NCI-H226 (cell line): ENCODE measurements around the gene UBE2G1.
A peak's percentile ranks its signal among the peaks of the same experiment; 100 is the strongest.
"Not testable (repeated sequence)": the region's sequence is repeated elsewhere in the genome, so short reads cannot be mapped to it uniquely, and the experiment has no call there.

Experiments
- DNase-seq: peaks from one replicate; pipeline ENCODE4 v3.0.0-alpha.2; 2015

The UBE2G1 gene

DNA sequence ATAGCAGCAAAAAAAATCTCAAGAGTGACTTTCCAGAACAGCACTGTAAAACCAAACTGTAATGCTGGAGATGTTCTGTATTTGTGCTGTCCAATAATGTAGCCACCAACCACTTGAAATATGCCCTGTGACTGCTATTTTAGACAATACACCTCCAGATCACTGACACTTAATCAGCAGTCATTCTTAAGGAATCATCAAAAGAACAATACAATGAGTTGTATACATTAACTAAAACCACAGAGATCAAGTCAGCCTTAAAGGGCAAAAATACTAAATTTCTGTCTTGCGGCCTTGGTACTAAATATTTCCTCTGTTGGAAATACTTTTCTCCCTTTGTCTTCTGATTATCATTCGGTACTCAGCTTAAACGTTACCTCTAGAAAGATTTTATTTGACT, 69.1 kb downstream of the UBE2G1 start:
- DNase-seq: no peak

DNA sequence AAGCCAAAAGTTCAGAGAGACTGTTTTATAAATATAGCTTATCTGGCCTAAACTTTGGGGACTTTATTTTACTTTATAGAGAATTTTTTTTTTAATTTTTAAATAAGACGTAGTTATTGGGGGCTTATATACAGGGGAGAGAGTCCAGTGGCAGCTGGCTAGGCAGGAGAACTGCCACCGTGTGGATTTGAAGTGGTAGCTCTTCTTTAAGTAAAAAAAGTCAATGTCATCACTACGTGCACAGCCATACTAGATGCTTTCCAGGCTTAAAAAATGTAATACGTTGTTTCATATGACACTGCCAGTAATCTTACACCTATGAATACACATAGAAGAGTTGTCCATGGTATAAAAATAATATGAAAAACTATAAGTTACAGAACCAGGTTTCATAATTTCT, 70.8 kb downstream of the UBE2G1 start:
- no peak for DNase-seq

DNA sequence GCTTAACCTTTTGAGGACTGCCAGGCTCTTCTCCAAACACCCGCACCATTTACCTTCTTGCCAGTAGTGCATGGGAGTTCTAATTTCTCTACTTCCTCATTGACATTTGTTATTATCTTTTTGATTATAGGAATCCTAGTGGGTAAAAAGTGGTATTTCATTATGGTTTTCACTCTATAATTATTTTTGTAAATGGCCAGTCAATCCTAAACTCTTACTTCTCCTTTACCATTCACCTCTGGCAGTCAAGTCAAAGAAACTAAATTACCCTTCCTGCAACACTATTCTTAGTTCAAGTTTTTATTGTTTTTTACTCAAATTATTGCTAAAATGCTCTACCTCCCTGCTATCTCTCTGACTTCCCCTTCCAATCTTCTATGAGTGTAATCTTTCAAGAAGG, 72.9 kb downstream of the UBE2G1 start:
- no peak for DNase-seq

DNA sequence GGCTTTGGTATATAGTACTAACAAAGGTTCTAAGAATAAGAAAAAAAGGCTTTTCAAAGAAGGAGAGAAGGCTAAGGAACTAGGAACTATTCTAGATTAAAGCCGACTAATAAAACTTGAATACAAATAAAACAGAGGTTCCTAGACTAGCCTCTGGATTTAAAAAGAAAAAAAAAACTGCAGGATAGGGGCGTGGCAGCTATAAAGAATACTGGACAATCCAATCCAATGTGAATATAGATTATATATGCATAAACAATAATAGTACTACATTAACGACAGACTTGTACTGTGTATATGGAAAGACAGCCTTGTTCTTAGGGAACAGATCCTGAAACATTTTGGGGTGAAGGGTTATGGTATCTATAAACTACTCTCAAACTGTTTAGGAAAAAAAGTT, 78.8 kb downstream of the UBE2G1 start:
- no peak for DNase-seq

DNA sequence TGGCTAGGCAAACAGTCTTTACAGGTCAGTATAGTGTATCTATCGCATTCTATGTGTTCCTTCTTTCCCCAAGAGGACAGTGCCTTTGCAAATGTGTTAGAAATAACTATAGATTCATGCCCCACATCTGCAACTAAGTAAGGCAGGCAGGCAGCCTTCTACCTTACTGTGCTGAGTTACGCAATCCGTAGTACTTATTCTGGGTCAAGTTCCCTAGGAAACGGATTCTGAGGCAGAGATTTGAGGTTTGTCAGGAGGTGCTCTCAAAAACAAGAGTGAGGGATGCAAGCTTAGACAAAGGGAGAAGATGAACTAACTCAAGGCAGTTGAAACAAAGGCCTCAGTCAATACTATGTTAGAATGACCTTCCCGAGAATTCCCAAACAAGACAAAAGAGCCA, 90.0 kb downstream of the UBE2G1 start:
- no peak for DNase-seq

DNA sequence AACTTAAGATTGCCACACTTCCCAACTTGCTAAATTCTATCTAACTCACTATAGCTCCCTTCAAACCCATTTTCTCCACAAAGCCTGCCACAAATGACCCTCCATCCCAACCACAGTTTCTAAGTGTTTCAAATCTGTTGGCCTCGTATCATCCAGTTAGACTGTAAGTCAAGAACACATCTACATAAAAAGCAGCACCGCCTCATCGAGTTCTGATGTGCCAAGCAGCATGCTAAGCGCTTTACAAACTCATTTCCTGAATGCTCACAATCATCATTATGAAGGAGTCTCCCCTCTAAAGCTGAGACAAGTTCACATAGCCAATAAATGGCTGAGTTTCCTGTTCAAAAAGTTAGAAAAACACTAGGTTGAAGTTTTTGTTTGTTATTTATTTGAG, 93.5 kb downstream of the UBE2G1 start:
- no peak for DNase-seq

DNA sequence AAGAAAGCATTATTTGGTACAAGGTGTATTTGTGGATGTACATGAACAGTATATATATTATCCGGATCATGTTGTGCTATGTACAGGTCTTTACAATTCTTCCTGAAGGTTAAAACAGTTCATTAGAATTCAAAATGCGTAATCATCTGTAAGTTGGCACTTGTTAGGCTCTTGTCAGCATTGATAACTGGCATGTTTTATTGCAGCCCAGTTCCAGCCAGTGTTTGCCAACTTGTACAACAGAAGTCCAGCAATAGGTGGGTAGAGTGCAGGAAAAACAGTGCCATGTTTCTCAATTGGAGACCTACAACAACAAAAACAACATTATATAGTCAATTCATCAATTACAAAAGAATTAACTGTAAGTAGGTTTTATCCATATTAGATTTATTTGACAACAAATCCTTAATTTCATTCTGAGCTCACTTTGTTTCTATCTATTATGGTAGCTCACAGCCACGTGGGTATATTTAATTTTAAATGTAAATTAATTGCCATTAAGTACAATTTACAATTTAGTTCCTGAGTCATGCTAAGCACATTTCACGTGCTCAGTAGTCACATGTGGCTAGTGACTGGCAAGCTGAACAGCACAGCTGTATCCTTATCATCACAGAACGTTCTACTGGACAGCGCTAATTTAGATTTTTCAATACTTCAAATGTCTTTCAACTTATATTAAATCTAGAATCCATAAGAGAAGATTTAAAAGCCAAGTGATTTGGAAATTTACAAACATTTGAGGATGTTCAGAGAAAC, 94.1 kb downstream of the UBE2G1 start:
- DNase-seq: no peak

DNA sequence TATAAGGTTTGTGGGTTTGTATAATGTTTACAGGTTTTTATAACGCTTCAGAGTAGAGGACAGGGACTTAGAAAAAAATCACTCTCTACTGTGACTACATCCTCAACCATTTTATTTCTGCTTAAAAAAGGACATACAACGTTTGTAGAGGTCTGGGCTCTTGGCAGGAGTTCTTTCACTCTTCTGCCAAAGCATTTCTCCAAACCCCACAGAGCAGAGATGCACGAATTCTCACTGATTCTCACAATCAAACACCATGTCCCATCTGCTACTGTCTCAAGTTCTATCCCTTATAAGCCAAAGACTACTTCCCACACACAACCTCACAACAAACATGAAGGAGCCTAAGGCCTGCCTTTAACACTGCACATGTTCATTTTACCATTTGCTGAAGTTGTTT, 95.7 kb downstream of the UBE2G1 start:
- no peak for DNase-seq

DNA sequence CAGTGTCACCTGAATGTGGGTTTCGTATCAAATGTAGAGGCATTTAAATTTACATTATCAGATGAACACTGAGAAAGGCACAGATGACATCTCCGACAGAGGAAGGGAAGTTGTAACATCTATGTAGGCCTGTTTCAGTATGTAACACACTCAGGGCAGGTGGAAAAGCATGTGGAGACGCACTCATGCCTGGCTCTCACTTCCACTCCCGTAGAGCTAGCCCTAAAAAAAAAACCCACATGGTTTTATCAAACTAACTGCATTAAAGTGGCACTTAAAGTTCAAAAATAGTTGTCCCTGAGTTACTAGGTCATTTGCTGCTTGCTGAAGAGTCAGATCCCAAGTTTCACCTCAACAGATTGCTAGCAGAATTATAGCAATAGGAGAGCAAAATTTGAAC, 96.6 kb downstream of the UBE2G1 start:
- DNase-seq: no peak

DNA sequence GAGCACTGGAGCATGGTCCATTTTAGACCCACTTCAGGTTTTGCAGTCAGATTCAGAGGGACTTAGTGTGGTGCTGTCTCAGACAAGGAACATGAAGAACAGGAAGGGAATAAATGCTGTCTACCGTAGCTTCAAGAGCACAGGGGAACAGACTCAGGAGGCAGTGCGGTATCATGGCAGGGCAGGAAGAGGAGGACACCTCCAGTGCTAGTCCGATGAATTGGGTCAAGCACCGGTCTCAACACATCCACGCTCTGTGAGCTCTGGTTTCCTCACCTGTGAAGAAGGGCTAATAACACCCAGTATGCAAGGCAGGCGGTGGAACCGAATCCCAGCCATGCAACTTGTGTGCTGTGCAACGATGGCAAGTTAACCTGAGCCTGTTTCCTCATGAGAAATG, 99.1 kb downstream of the UBE2G1 start:
- no peak for DNase-seq

DNA sequence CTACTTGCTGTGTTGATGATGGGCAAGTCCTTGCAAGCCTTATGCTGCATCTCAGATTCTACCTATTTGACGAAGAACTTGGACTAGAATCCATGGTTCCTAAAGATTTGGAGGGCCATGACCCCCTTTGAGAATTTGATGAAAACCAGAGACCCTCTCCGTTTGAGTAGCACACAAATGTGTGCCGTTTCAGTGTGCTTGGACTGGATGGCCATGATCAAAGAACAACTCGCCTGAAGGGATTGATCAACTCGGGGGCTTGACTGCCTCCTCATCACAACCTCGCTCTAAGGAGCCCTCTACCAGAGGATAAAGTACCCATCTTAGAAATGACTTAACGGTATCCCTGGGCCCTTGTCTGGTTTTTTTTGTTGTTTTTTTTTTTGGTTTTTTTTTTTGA, 99.9 kb downstream of the UBE2G1 start:
- DNase-seq: no peak

DNA sequence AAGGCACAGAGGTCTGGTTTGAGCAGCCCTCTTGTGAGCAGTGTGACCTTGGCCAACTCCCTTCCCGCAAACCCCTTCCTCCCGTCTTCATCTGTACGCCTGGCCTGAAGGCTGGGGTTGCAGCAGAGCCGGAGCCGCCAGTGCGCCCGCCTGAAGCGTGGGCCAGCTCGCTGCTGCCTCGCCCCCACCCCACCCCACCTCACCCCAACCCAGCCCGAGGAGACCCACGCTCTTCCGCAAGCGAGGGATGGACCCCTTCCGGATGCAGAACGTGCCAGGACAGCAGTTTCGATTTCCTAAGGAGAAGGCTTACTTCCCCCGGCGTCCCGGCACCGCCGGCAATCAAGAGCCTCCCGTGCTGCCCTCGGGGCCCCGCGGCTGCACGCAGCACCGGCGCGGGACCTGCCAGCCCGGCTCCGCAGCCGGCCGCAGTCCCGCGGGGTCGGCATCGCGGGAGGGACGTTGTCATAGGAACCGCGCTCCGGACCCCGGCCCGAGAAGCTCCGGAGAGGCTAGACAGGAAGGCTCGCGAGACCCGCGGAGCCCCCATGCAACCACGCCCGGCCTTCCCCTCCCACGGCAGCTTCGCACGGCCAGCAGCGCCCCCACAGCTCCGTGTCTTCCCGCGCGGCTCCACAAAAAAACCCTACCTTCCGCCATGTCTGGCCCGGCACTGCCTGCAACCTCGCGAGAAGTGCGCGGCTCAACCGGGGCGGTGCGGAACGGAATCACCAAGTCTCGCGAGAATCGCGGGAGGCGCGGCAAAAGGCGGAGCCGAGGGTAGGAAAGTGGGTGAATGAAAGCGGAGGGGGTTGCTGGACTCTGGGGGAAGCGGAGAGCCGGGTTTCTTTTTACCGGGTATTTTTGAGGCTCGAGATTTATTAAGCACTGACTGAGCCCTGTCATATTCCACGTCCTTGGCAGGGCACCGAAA, 102.9 kb downstream of the UBE2G1 start, which contains the start of gene ANKFY1:
TSS of gene ANKFY1 (minus strand) at position 698 of the 934 bp plus-strand sequence. CDS start at position 660, 38 bp downstream.
- DNase-seq: peak; percentile 89

DNA sequence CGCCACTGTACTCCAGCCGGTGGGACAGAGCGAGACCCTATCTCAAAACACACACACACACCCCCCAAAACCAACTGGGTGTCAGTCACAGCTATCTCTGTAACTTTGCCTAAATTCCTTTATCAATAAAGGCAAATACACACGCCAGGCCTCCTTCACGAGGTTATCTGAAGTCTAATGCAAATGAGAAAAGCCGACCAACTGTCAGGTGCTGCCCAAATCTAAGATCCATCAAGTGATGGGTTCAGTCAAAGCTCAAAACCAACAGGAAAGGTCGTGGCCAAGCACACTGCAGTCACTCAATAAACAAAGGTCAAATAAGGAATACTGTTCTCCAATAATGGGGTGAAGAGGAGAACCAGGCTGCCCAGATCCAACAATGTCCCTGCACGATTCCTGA, 103.8 kb downstream of the UBE2G1 start:
- DNase-seq: no peak

DNA sequence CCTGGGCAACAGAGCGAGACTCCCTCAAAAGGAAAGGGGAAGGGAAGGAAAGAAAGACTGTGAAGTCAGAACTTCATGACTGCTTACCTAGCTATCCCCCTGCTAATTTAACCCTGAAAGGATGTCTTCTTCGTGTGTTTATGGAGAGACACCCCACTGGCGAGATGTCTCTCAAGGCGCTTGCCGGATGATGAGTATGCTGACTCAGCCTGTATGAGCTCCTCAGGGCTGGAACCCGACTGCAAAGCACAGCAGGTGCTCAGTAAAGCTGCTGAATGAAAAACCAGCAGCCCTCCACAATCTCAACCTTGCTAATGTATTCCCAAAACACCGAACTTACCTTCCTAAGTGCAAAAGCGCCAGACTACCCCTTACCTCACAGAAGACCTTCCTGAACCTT, 105.0 kb downstream of the UBE2G1 start:
- DNase-seq: no peak

DNA sequence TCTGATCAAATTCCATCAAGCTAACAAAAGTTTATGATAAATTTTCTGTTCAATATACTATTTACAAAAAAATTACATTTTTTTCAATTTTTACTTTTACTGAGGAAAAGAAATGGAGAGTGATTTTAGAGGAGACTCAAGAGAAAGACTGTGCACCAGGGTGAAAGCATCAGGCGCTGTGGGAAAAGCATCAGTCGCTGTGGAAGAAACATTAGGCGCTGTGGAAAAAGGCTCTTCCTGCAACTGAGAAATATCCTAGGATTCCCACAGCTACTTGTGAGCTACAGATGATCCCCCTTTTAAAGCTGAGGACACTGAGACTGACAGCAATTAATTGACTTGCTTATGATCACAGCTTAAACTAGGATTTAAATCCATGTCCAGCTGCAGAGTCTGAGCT, 107.6 kb downstream of the UBE2G1 start:
- no peak for DNase-seq

DNA sequence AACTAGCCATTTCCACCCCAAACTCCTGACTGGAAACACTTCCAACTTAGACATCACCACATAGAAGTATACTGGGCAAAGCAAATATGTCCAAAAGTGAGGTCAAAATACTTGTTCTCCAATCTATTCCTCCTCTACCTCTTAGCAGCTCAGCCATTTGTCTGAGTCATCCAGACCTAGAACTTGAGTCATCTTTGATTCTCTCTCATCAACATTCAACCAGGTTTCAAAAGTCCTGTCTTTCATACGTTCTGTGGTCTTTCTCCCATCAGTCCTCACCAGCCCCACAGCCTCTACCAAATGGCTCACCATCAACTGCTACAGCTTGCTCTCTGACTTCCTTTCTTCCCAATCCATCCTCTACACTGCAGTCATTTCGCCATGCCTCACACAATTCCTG, 109.5 kb downstream of the UBE2G1 start:
- peak; percentile 19 for DNase-seq

DNA sequence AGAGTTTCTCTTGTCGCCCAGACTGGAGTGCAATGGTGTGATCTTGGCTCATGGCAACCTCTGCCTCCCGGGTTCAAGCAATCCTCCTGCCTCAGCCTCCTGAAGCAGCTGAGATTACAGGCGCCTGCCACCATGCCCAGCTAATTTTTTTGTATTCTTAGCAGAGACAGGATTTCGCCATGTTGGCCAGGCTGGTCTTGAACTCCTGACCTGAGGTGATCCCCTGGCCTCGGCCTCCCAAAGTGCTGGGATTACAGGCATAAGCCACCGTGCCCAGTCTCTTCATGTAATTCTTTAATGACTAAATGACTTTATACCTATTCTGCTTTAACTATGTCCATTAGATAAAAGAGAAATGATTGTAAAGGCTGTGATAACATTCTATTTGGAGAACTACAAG, 111.2 kb downstream of the UBE2G1 start:
- not testable (repeated sequence) for DNase-seq

DNA sequence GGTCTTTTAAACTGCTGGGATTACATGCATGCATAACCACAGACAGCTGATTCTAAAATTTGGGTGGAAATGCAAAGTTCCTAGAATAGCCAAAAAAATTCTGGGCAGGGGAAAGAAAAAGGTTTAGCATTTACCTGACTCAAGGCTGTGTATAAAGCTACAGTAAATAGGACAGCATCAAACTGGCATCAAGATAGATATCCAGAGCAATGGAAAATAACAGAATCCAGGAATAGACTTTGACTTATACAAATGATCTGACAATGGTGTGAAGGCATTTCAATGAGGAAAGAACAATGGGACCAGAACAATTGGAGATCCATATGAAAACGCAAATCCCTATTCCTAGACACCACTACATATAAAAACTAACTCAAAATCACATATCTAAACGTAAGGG, 115.6 kb downstream of the UBE2G1 start:
- no peak for DNase-seq

DNA sequence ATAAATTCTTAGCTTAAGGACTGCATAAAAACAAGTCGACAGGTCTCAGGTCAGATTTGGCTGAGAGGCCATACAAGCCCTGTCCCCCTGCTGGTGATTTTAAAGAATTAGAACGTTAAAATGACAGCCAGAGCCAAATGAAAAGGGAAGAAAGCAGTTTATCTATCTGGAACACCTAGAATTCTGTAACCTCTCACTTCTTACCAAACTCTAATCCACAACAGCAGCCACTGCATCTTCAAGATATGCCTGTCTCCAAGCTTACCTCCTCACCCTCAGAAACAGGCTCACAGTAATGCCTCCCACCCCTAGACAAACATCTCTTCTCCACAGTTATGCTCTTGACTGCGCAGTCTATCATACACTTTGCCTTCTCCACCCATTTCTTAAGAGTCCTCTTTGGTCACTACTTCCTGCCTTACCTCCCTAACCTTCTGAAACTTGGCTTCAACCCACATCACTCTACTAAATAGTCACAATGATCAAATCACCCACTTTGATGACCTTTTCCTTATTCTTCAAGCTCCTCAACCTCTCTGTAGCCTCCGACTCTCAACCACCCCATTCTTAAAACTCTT, 116.9 kb downstream of the UBE2G1 start:
- DNase-seq: no peak

DNA sequence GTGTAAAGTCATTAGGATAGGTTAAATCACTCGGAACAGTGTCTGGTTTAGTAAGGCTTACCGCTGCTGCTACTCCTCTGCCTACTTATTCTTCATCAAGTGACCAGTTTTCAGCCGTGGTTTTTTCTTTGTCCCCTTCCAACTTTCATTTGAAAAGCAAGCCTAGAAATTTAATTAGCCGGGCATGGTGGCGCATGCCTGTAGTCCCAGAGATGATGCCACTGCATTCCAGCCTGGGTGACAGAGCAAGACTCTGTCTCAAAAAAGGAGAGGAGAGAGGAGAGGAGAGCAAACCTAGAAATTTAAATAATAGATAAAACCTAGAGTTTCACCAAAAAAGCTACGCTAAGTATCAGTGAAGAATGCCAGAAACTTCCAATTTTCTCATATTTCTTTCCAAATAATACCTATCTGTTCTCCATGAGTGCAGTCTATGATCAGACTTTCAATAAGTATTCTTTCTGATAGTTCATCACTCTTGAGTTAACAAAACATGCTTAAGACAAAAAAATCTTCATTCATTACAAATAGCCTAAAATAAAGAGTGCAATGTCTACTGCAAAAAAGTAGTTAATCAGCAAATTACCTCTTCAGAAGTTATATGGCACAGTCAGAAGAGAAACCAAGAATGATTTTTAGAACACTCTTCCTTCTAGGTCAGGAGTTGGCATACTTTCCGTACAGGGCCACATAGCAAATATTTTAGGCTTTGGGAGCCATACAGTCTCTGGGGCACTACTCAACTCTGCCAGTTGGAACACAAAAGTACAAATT, 117.8 kb downstream of the UBE2G1 start:
- DNase-seq: no peak

DNA sequence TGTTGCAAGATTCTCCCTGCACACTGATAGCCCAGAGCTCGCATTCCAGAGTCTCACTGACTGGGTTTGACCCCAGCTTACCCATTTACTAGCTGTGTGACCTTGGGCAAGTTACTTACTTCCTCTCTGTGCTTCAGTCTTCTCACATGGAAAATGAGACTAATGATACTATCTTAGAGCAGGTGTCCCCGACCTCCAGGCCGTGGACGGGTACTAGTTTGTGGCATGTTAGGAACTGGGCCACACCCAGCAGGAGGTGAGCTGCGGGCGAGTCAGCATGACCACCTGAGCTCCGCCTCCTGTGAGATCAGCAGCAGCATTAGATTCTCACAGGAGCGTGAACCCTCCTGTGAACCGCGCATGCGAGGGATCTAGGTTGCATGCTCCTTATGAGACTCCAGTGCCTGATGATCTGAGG, 118.5 kb downstream of the UBE2G1 start:
- DNase-seq: peak; percentile 22

DNA sequence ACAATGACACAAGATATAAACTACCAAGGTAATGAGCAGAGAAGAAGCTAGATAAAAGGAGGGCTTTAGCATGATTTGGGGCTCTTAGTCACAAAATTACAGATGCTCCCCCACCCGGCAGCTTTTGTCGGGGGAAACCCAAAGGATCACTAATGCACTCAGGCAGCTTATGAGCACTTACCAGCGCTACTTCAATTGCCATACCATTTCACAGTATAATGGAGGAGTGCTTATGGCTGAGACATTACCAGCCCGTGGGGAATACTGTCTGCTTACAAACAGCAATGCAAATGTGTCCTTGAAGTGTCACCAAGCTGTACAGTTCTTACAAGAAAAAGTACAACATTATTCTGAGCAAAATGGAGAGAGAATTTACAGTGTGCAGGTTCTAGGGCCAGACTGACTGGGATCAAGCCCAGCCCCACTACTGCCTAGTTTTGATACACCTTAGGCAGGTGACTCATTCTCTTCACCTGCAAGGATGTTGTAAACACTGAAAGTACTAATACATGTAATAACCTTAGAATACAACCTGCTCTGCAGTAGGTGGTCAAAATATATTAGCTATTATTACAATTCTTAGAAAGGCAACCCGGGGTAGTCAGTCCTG, 119.0 kb downstream of the UBE2G1 start:
- no peak for DNase-seq

DNA sequence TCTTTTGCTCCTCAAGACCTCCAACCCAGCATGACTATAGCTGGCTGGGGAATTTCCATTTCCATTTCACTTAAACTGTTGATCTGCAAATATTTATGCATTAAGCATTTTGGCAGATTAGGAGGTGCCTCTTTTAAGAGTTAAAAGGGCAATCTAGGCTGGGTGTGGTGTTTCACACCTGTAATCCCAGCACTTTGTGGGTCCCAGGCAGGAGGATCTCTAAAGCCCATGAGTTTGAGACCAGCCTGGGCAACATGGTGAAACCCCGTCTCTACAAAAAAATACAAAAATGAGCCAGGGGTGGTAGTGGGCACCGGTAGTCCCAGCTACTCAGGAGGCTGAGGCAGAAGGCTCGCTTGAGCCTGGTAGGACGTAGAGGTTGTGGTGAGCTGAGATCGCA, 119.8 kb downstream of the UBE2G1 start:
- no peak for DNase-seq
